WERI-Rb-1 (cell line): ENCODE measurements around the gene PELI2.

ENCODE experiments used
- DNase-seq: peaks from one replicate; pipeline ENCODE4 v3.0.0-alpha.2; 2020
- H3K27ac ChIP-seq: fragments of 250-450 bp; sonication (Bioruptor Pico); 2 replicates; pipeline ENCODE4 v1.5.1; 2020; ENCODE audit warnings: mild to moderate bottlenecking, moderate library complexity
- H3K27me3 ChIP-seq: fragments of 250-450 bp; sonication (Bioruptor Pico); 2 replicates; pipeline ENCODE4 v1.5.1; 2021; ENCODE audit warnings: mild to moderate bottlenecking, low read depth, moderate library complexity; ENCODE audit not compliant: insufficient read depth, severe bottlenecking
- H3K36me3 ChIP-seq: fragments of 250-450 bp; sonication (Bioruptor Pico); 2 replicates; pipeline ENCODE4 v1.5.1; 2020; ENCODE audit warnings: mild to moderate bottlenecking, moderate library complexity
- H3K4me3 ChIP-seq: 2 replicates; pipeline ENCODE4 v1.5.1; 2011; ENCODE audit warnings: low read depth, mild to moderate bottlenecking, control low read depth, low read length
- H3K9me3 ChIP-seq: fragments of 250-450 bp; sonication (Bioruptor Pico); 2 replicates; pipeline ENCODE4 v1.5.1; 2021; ENCODE audit warnings: mild to moderate bottlenecking, moderate library complexity; ENCODE audit not compliant: severe bottlenecking
- TF ChIP-seq, protein P1 (sequence below): IDR thresholded peaks from 2 replicates; pipeline ENCODE4 v1.5.1; 2011; ENCODE audit warnings: low read depth, mild to moderate bottlenecking, control low read depth, inconsistent platforms, low read length

PELI2 gene

DNA sequence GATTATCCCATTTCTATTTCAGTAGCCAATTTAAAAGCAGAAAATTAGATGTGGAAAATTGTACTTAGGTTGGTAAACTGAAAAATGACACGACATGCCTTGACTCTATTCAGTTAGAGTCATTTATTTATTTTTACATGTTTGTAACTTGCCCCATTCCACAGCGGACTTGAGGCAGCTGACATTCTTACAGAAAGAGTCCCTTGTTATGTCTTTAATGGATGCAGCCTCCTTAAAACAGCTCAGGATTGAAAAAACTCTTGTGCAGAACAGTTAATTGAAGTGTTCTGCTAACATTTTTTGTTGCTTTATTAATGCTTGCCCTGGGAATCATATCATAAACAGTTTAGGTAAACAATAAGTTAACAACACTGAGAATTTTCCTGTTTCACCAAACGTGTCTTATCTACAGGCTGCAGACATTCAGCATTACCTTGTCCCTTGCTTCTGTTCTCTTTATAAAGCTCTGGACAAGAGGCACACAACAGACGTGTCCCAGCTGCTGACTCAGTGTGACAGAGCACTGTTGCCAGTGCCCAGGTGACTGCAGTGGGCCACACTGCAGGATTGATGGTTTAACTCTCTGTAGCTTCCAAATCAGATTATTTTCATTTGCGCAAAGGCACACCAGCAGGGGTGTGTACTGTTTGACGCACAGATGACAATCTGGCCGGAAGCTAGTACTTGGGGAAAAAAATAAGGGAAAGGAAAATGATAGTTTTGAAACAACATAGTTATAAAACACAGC lies 101.6 kb downstream of the PELI2 start:
- Histone ChIP-seq H3K4me3 (no peak overlapping the region), H3K9me3 (no peaks in the 10 kb centered on the region), H3K27ac (no peak overlapping the region), H3K36me3 (no peaks in the 10 kb centered on the region), H3K27me3 (no peaks in the 10 kb centered on the region)
- no peak for DNase-seq
- TF ChIP-seq, protein P1, sequence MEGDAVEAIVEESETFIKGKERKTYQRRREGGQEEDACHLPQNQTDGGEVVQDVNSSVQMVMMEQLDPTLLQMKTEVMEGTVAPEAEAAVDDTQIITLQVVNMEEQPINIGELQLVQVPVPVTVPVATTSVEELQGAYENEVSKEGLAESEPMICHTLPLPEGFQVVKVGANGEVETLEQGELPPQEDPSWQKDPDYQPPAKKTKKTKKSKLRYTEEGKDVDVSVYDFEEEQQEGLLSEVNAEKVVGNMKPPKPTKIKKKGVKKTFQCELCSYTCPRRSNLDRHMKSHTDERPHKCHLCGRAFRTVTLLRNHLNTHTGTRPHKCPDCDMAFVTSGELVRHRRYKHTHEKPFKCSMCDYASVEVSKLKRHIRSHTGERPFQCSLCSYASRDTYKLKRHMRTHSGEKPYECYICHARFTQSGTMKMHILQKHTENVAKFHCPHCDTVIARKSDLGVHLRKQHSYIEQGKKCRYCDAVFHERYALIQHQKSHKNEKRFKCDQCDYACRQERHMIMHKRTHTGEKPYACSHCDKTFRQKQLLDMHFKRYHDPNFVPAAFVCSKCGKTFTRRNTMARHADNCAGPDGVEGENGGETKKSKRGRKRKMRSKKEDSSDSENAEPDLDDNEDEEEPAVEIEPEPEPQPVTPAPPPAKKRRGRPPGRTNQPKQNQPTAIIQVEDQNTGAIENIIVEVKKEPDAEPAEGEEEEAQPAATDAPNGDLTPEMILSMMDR, result no peak

DNA sequence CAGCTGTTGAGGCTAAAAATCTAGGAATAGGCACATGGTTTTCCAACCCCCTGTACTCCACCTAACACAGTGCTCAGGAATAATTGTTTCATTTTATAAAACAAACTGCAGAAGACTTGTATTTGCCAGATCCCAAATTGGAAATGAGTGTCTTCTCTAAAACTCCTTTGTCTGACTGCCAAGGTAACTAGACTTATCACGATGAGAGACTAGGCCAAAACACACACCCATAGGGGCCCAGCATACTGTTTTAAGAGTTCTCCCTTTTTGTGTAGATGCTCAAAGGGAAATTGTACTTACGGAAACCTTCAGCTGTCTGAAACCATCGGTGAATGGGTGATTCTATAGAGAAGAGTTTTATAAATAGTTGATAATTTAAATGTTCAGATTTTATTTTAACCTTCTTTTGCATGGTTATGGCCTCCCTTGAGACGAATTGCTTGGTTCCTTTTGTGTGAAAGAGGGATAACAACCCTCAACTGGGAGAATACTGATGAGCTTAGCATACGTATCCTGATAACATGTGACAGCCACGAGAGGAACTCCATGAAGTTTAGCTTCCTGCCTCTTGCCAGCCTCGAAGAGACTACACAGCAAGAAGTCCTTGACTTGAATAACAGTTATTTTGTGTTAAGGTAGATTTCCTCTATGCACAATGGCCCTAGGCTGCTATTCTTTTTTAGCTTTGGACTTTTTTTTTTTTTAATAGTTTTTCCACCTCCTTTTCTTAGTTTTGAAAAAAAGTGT lies 103.3 kb downstream of the PELI2 start:
- Histone ChIP-seq H3K27me3 (no peaks in the 10 kb centered on the region), H3K27ac (no peak overlapping the region), H3K4me3 (no peak overlapping the region), H3K36me3 (no peaks in the 10 kb centered on the region), H3K9me3 (no peaks in the 10 kb centered on the region)
- DNase-seq, result no peak
- TF ChIP-seq, protein P1, result no peak

DNA sequence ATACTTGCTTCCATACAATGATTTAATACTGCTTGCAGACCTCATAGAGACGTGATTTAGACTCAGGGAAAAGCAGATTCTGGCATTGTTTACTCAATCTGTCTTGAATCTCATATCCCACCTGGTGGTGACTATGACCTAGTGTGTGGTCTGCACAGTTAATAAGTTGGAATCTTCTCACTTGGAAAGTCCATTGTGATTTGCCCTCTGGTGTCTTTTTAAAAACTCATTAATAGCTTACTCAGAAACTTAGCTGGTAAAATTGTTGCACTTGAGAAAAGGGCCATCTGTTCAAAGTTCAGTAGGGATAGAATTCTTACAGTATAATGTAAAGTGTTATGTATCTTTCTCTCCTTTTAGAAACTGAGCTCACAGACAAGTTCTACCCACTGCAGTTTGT lies 106.0 kb downstream of the PELI2 start:
- DNase-seq, result no peak
- Histone ChIP-seq H3K36me3 (no peaks in the 10 kb centered on the region), H3K27me3 (no peaks in the 10 kb centered on the region), H3K27ac (no peak overlapping the region), H3K4me3 (no peak overlapping the region), H3K9me3 (peaks cover 4% of the 10 kb centered on the region)
- TF ChIP-seq, protein P1, result no peak

DNA sequence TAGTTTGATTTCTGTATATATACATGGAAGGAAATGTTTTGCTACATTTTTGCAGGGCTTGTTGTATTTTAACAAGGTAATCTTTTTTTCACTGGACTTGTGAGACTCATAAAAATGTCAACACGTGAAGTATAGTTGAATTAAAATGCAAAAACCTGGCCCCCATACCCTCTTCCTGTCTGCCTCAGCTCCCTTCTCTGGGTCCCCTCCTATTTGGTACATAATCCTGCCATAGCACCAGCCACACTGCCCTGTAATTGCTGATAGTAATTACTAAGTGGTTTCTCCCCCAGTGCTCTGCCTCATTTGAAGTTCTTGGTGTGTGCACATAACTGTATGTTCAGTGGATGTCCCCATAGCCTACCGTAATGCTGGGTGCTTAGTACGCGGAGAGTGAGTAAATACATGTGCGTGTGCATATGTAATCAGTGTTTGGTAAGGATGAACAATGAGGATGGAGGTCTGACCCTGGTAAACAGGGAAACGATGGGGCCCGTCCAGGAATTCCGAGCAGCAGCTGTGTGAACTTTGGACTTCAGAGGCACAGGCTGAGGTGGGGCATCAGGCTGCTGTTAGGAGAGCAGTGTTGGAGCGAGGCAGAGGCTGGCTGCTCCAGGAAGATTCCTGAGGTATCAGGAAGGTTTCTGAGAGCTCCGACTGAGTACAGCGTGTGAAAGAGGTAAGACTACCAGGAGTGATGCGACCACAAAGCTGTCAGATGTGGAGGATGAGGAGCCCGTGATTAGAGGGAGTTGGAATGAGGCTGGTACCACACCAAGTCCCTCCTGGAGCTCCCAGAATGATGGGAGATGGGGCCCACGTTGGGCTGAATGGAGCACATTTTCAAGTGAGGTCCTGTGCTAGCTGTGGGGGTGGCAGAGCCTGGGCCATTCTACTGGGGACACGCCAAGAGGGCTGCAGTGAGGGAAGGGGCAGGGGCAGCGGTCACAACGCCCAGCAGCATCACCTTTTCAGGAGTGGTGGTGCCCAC lies 106.8 kb downstream of the PELI2 start:
- no peak overlapping the region for H3K4me3 ChIP-seq
- H3K27me3 ChIP-seq, result no peaks in the 10 kb centered on the region
- no peak for DNase-seq
- no peak overlapping the region for H3K27ac ChIP-seq
- no peaks in the 10 kb centered on the region for H3K36me3 ChIP-seq
- peaks cover 4% of the 10 kb centered on the region for H3K9me3 ChIP-seq
- TF ChIP-seq, protein P1, result no peak

DNA sequence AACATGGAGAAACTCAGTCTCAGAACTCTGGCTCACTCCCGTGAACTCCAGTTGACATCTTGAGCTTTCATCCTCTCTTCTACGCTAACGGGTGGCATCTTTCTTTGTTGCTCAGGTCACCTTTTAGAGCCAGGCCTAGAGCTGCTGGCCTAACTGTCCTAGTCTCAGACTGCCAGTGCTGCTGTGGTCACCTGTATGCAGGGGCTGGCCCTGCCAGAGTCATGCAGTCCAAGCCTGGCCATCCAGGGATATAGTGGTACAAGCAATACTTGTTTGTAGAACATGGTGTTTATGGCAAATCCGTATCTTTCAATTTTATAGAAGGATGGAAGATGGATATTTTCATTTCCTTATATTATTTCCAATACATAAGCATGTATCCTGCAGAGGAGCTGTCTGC lies 117.2 kb downstream of the PELI2 start:
- H3K27me3 ChIP-seq, result no peaks in the 10 kb centered on the region
- no peak for DNase-seq
- no peak overlapping the region for H3K4me3 ChIP-seq
- TF ChIP-seq, protein P1, result no peak
- H3K36me3 ChIP-seq, result no peaks in the 10 kb centered on the region
- H3K9me3 ChIP-seq, result no peaks in the 10 kb centered on the region
- H3K27ac ChIP-seq, result no peak overlapping the region
